Endodermal cell (in vitro differentiated cells): ENCODE measurements around the gene CRTC3. TPM values are rescaled to one million over a fixed set of nuclear protein-coding genes. Genes with fewer than 3 reads are reported as not detected.

Experiments used
- DNase-seq: peaks from one replicate; pipeline ENCODE4 v3.0.0-alpha.2; 2017
- H3K27ac ChIP-seq: 2 replicates; pipeline ENCODE4 v1.5.1; 2013; ENCODE audit warnings: mild to moderate bottlenecking, low read depth, low read length, moderate library complexity
- H3K27me3 ChIP-seq: 2 replicates; pipeline ENCODE4 v1.6.1; 2013; ENCODE audit warnings: mild to moderate bottlenecking, low read length, moderate library complexity; ENCODE audit not compliant: insufficient read depth, control insufficient read depth, poor library complexity, severe bottlenecking
- H3K36me3 ChIP-seq: 2 replicates; pipeline ENCODE4 v1.7.0; 2013; ENCODE audit warnings: mild to moderate bottlenecking, low read length, moderate library complexity; ENCODE audit not compliant: control insufficient read depth, insufficient read depth
- H3K4me1 ChIP-seq: one replicate; pipeline ENCODE4 v1.7.0; 2013; ENCODE audit warnings: low read length; ENCODE audit not compliant: control insufficient read depth, insufficient read depth
- H3K4me3 ChIP-seq: 2 replicates; pipeline ENCODE4 v1.5.1; 2013; ENCODE audit warnings: mild to moderate bottlenecking, low read length, moderate library complexity
- H3K9ac ChIP-seq: 2 replicates; pipeline ENCODE4 v1.6.1; 2013; ENCODE audit warnings: mild to moderate bottlenecking, low read length, moderate library complexity; ENCODE audit not compliant: poor library complexity, severe bottlenecking; ENCODE audit errors: extremely low read depth
- H3K9me3 ChIP-seq: 2 replicates; pipeline ENCODE4 v1.6.1; 2013; ENCODE audit warnings: mild to moderate bottlenecking, low read length, moderate library complexity; ENCODE audit not compliant: control insufficient read depth
- H3K27ac Mint-ChIP-seq: 2 replicates; pipeline ENCODE4 v1.8.0; 2020; ENCODE audit warnings: mixed read lengths
- H3K27me3 Mint-ChIP-seq: 2 replicates; pipeline ENCODE4 v1.8.0; 2021; ENCODE audit warnings: mild to moderate bottlenecking, mixed read lengths; ENCODE audit not compliant: insufficient read depth
- H3K36me3 Mint-ChIP-seq: 2 replicates; pipeline ENCODE4 v1.8.0; 2020; ENCODE audit warnings: low read depth, mixed read lengths
- H3K4me1 Mint-ChIP-seq: 2 replicates; pipeline ENCODE4 v1.8.0; 2020; ENCODE audit warnings: mixed read lengths
- H3K4me3 Mint-ChIP-seq: 2 replicates; pipeline ENCODE4 v1.8.0; 2020; ENCODE audit warnings: mild to moderate bottlenecking, moderate library complexity, mixed read lengths
- H3K9me3 Mint-ChIP-seq: 2 replicates; pipeline ENCODE4 v1.8.0; 2020; ENCODE audit warnings: mild to moderate bottlenecking, mixed read lengths
- CTCF ChIP-seq: fragments of 200-600 bp; sonication (generic); conservative IDR thresholded peaks from 2 replicates; pipeline ENCODE4 v1.5.0; 2021; ENCODE audit warnings: antibody characterized with exemption, mild to moderate bottlenecking
- WGBS, 2 experiments: methylation state at CpG; one replicate each; pipeline versions ENCODE4 v1.1.5 to v1.1.7; 2013; ENCODE audit warnings: missing lambda C conversion rate in 2 of 2, mixed read lengths in 1 of 2; ENCODE audit not compliant: insufficient coverage in 1 of 2, insufficient read length in 1 of 2; 5-methylcytosine and 5-hydroxymethylcytosine counted together
- total RNA-seq, 2 donors: library from RNA; stranded (reverse); fragmentation: NEBNext Ultra II Directional in 1 of 2; extraction: Animal tissue kit (Norgen Biotek cat#: 25700) in 1 of 2; gene quantifications; 2 replicates in 1 of 2; 3 replicates in 1 of 2; pipeline ENCODE4 v1.2.1, GENCODE V29; 2021

Gene CRTC3
- total RNA-seq, 2 donors from 2014 or later: 17.3 to 21.9 TPM

GRCh38 chr15:90497376-90497775 lies 32.3 kb upstream of the CRTC3 start:
- H3K9me3 ChIP-seq: no peaks in the 10 kb centered on the region
- no peaks in the 10 kb centered on the region for H3K9me3 Mint-ChIP-seq
- H3K27ac ChIP-seq: no peak overlapping the region
- no peak overlapping the region for H3K4me3 ChIP-seq
- no peak overlapping the region for H3K9ac ChIP-seq
- no peaks in the 10 kb centered on the region for H3K4me1 ChIP-seq
- TF ChIP-seq CTCF: no peak
- H3K27ac Mint-ChIP-seq: no peak overlapping the region
- H3K36me3 ChIP-seq: peaks cover 87% of the 10 kb centered on the region
- H3K27me3 Mint-ChIP-seq: no peaks in the 10 kb centered on the region
- H3K4me1 Mint-ChIP-seq: no peaks in the 10 kb centered on the region
- no peak overlapping the region for H3K4me3 Mint-ChIP-seq
- 94 to 95% methylated on average over 3 of the region's 3 CpGs for WGBS, 2 experiments
- DNase-seq: no peak
- H3K36me3 Mint-ChIP-seq: peaks cover 76% of the 10 kb centered on the region
- H3K27me3 ChIP-seq: no peaks in the 10 kb centered on the region

- no peaks in the 10 kb centered on the region for H3K27me3 ChIP-seq
- Mint-ChIP-seq H3K36me3 (peaks cover 73% of the 10 kb centered on the region), H3K27me3 (no peaks in the 10 kb centered on the region), H3K27ac (no peak overlapping the region), H3K9me3 (no peaks in the 10 kb centered on the region), H3K4me3 (no peak overlapping the region), H3K4me1 (no peaks in the 10 kb centered on the region)
- no peak for DNase-seq
- H3K36me3 ChIP-seq: peaks cover 84% of the 10 kb centered on the region
- TF ChIP-seq CTCF: no peak
- WGBS, 2 experiments: 96 to 100% methylated on average over 3 to 6 of the region's 6 CpGs
- H3K4me3 ChIP-seq: no peak overlapping the region
- H3K9ac ChIP-seq: no peak overlapping the region
- no peak overlapping the region for H3K27ac ChIP-seq
- H3K9me3 ChIP-seq: no peaks in the 10 kb centered on the region
- no peaks in the 10 kb centered on the region for H3K4me1 ChIP-seq
These were observed 31.8 kb upstream of the CRTC3 start for GRCh38 chr15:90497912-90498311.

GRCh38 chr15:90500171-90500570 lies 29.6 kb upstream of the CRTC3 start:
- peaks cover 56% of the 10 kb centered on the region for H3K36me3 Mint-ChIP-seq
- no peak overlapping the region for H3K4me3 Mint-ChIP-seq
- Histone ChIP-seq H3K36me3 (peaks cover 63% of the 10 kb centered on the region), H3K27me3 (no peaks in the 10 kb centered on the region), H3K4me1 (no peaks in the 10 kb centered on the region), H3K9ac (no peak overlapping the region), H3K9me3 (no peaks in the 10 kb centered on the region), H3K27ac (no peak overlapping the region), H3K4me3 (no peak overlapping the region)
- no peaks in the 10 kb centered on the region for H3K27me3 Mint-ChIP-seq
- no peak for TF ChIP-seq CTCF
- WGBS, 2 experiments: 97% methylated on average over 2 of the region's 2 CpGs; no CpG with 5 or more reads in 1 of the 2 experiments
- H3K4me1 Mint-ChIP-seq: no peaks in the 10 kb centered on the region
- no peaks in the 10 kb centered on the region for H3K9me3 Mint-ChIP-seq
- H3K27ac Mint-ChIP-seq: no peak overlapping the region
- DNase-seq: no peak
